GM19193 (cell line): ENCODE data around the gene ST8SIA6.

ENCODE experiments used
- POLR2A ChIP-seq: IDR thresholded peaks from 4 replicates; pipeline ENCODE4 v1.6.1; 2011; ENCODE audit not compliant: insufficient read depth, insufficient read length; ENCODE audit errors: extremely low read depth

Gene ST8SIA6

DNA sequence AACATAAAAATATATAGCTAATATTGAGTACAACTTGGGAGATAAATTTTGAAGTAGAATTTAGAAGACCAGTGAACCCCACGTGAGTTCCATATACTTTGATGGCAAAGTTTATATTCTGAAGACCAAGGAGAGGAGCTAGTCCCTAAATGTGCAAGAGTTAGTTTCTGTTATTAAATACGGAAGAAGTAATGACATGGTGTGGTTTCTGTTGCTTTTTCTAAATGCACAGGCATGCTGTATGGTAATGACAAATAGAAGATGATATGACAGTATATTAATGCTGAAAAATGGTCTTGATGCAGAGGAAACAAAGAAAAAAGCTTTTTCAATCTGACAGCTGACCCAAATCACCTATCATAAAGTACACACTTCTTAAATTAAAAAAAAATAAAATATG, 101.8 kb downstream of the ST8SIA6 start:
- no peak for TF ChIP-seq POLR2A

DNA sequence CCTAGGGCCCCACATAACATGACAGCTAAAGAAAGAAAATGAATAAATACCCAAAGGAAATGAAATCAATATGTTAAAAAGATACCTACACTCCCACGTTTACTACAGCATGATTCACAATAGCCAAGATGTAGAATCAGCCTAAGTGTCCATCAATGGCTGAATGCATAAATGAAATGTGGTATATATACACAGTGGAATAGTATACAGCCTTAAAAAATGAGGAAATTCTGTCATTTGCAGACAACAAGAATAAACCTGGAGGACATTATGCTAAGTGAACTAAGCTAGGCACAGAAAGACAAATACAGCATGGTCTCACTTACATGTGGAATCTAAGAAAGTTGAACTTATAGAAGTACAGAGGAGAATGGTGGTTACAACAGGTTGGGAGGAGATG, 102.9 kb downstream of the ST8SIA6 start:
- no peak for TF ChIP-seq POLR2A

DNA sequence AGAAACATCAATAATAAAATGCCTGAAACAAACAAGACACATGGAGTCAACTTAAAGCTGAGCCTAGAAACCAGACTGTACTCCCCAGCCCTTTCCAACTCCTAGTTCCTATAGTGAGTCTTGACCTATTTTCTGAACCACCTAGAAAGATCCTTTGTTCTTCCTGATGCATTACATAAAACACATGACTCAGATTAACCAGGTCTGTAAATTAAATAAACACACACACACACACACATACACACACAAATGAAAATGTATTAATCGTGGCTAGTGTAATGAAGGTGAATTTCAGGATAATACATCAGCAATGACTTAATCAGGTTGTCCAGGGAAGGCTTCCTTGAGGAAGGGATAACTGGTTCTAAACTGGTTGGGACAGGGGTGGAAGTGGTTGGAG, 104.7 kb downstream of the ST8SIA6 start:
- no peak for TF ChIP-seq POLR2A

GRCh38 chr10:17348501-17349349, 105.7 kb downstream of the ST8SIA6 start:
- TF ChIP-seq POLR2A: no peak

DNA sequence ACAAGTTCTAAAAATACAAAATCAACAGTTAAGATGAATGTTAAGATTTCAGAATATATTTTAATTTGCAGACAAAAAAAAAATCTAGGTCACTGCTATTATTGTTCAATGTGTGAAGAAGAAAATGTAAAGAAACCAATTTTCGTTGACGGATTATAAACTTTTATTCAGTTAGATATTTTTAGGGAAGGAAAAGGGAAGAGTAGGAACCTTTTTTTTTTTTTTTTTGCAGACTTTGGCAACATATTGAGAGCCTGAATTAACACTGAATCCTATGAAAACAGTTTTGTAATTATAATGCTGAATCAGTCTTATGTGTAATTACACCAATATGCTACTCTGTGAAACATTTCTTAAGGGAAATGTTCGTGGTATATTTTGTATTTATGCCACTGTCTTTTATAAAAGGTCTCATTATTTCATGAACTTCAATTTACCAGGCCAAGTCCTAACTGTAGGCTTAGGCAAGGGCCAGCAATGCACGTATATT, 106.3 kb downstream of the ST8SIA6 start:
- no peak for TF ChIP-seq POLR2A

- no peak for TF ChIP-seq POLR2A
These were observed 110.2 kb downstream of the ST8SIA6 start for GRCh38 chr10:17344206-17344605.

GRCh38 chr10:17343118-17343517, 111.3 kb downstream of the ST8SIA6 start:
- no peak for TF ChIP-seq POLR2A

- TF ChIP-seq POLR2A: no peak
These were observed 114.1 kb downstream of the ST8SIA6 start for GRCh38 chr10:17340144-17340829.

GRCh38 chr10:17335065-17335464, 119.3 kb downstream of the ST8SIA6 start:
- TF ChIP-seq POLR2A: no peak

GRCh38 chr10:17330501-17330900, 123.9 kb downstream of the ST8SIA6 start:
- TF ChIP-seq POLR2A: no peak

DNA sequence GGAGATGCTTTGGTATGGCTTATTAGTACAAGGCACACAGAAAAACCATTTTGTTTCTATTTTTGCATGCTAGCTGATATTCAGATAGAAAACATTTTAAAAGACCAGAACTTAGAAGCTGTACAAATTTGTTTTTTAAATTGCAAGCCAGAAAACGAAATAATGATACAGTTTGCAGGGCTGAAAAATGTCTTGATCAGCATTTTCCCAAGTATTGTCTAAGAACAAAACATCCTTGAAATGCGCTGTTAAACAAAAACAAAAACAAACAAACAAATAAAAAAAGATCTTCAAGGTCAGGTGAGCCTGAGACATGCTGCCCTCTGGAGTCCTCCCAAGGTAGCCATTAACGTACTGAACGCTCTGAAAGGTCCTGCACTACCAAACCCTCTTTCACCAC, 128.0 kb downstream of the ST8SIA6 start:
- no peak for TF ChIP-seq POLR2A

- TF ChIP-seq POLR2A: no peak
These were observed 137.8 kb downstream of the ST8SIA6 start for GRCh38 chr10:17316488-17317170.

- no peak for TF ChIP-seq POLR2A
These were observed 145.0 kb downstream of the ST8SIA6 start for GRCh38 chr10:17309435-17309834.

- no peak for TF ChIP-seq POLR2A
These were observed 147.3 kb downstream of the ST8SIA6 start for GRCh38 chr10:17307123-17307522.

DNA sequence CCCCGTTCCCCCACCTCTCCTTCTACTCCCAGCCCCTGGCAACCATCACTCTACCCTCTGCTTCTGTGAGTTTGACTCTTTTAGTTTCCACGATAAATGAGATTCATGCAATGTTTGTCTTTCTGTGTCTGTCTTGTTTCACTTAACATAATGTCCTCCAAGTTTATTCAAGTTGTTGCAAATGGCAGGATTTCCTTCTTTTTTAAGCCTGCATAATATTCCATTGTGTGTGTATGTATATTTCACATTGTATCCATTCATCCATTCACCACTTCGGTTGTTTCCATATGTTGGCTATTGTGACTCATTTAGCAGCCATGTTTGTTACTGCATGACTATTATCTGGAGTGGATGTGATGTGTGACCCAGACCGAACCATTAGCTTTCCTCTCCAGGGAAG, 162.0 kb downstream of the ST8SIA6 start:
- no peak for TF ChIP-seq POLR2A
